GM19328 (cell line): ENCODE data around the gene NT5C1A.

Experiments used
- ATAC-seq: cut with Tn5 transposase; IDR thresholded peaks from one replicate; pipeline ENCODE4 v1.9.1; 2021; ENCODE audit warnings: mild to moderate bottlenecking, moderate library complexity; ENCODE audit not compliant: unreplicated experiment

NT5C1A gene

DNA sequence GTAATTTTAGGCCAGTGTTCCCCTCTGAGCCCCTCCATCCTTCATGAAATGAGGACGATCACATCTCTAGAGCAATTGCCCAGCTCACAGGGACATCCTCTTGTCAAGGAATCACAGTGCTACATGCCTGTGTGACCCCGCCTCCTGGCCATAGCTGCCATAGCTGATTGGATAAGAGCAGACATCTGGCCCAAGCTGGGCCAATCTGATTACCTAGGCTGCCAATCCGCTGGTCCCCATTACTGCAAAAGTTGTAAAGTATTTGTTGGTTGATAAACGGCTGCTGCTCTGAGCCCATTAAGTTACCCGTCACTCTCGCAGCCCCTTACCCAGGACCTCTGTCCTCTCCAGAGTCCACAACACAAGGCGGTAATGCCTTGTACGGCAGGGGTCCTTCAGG is 8.3 kb downstream of the NT5C1A start:
- no peak for ATAC-seq

DNA sequence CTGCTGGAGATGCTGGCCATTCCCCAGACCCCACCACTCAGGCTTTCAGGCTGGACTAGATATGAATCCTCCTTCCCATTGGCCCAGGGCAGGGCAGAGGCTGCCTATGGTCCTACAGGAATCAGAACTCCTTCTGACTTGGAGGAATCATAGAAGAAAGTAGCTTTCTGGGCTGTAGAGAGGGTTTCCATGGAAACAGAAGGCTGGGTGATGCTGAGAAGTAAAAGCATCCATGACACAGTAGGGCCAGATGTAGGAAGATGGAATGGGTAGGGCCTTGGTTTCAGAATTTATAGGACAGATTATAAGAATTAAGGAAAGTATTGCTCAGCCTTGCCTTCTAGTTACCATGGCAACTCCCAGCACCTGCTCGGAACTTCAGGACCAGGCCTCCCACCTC is 9.0 kb downstream of the NT5C1A start:
- no peak for ATAC-seq

DNA sequence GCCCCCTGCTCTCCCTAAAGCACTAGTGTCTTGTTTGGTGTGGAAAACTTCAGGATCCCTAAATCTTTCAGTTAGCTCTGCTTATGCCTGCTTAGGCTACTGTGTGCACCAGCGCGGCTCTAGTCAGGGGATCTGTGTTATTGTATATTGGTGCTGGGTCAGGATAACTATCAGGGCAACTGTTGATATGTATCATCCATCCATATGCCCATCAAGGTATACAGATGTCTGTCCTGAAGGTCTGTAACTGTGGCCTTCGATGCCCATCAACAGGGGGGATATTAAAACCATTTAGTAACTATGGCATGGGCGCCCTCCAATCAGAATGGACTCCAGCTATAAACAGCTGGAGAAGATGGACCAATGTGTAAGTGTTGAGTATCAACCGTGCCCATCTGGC is 12.4 kb downstream of the NT5C1A start:
- ATAC-seq: no peak

DNA sequence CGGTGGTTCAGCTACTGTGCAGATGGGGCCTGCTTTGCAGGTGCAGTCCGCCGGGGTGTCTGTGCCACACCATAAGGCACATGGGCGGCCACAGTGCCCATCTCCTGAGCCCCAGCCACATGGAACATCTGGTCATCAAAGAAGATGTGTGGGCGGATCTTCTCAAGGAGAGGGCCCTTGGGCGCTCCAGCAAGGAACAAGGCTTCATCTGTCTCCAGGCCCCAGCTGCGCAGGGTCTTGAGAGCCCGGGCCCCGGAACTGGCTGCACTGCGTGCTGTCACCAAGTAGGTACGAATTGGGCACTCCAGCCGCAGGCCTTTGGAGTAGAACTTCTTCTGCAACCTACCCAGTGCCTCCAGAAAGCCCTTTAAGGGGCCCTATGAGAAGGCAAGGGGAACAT is 12.8 kb downstream of the NT5C1A start:
- no peak for ATAC-seq

DNA sequence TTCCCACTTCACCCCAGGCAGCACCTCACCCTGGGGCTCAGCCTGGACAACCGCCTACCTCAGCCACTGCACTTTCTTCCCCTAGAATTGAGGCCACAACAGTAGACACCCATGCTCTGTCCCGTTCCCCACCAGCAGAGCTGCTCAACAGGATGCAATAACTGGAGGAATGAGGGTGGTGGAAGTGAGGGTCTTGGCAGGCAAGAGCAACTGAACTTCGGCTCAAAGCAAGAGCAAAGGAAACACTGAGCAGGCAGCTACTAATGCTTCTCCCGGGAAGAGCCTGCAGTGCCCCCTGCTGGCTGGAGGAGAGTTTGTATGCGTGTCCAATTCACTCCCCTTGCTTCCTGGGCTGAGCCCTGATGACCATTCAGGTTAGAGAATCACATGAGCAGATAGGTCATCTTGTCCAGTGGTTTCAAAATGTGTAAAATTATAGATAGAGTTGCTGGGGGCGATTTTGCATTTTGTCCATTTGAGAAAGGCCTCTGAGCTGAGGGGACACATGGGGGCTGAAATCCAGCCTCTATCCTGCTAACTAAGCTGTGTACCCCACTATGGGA is 13.9 kb downstream of the NT5C1A start:
- ATAC-seq: no peak

DNA sequence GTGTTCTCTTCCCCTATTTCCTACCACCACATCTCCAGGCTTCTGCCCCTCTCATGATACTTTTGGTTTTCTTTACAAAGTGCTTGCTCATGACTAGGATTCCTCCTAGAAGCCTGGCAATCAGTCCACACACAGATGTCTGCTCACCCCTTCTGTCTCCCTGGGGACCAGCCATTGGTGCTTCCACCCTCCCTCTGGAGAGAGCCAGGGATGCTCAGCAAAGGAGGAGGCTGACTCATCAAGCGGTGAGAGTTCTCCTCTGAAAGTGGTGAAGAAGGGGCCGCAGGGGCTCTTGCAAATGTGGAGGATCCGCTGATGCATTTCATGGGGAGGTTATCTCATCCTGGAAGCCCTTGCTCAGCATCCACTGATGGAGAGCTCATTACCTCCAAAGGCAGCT is 14.5 kb downstream of the NT5C1A start:
- ATAC-seq: no peak

DNA sequence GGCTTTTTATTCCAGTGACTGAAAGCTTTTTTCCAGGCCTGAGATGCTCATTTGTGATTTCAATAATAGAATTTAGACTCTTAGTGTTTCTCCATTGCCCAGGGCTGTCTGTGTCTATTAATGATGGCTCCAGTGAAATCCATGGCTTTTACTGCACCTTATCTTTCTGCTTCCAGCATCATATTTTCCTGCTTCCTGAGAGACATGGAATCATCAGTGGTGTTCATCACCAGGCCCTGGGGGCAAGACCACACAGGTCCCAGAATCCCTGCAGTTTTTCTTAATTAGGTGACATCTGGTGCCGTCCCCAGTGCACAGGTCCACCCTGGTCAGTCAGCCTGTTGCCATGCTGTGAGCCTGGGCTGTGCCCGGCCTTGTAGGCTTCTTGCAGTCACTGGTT is 15.5 kb downstream of the NT5C1A start:
- no peak for ATAC-seq

DNA sequence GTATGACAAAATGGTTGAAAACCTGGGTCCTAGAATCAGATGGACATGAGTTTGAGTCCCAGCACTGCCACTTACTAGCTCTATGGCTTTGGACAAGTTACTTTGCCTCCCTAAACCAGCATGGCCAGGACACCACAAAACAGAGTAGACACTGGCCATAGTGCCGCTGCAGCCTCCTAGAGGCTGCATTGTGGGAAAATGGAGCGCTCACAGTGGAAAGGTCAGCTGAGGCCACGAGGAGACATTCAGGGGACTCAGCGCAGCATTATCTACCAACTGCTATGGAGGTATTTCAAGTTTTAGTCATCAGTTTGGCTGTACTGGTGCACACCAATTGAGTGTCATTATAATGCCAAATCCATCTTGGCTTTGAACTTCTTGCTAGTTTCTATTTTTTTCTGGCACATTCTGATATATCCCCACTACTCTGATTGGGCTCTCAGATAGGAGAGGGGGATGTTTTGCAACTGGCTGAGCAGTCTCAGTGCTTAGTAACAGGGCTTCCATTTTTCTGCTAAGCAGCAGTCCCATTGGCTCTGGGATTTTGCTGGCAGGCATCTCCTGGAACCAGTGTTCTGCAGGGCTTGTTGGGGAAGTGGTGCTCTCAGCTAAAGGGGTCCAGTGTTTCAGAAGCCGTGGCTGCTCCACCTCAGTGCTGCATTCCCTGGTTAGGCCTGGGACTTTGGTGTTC is 16.2 kb downstream of the NT5C1A start:
- no peak for ATAC-seq

DNA sequence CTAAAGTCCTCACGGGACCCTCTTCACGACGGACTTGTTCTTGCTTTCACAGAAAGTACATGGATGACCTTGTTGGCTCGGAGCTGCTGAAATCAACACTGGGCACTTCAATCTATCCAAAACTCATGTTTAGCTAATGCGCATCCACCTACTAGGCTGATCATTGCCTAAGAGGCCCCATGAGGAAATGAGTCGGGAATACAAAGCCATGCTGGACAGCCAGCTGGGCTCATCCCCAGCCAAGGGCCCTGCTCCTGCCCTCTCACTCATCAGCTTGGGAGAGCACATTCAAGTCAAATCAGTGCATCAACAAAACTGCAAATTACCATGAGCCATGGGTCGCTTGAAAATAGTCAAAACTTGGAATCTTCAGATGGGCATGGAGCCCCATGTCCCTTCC is 17.6 kb downstream of the NT5C1A start:
- no peak for ATAC-seq

DNA sequence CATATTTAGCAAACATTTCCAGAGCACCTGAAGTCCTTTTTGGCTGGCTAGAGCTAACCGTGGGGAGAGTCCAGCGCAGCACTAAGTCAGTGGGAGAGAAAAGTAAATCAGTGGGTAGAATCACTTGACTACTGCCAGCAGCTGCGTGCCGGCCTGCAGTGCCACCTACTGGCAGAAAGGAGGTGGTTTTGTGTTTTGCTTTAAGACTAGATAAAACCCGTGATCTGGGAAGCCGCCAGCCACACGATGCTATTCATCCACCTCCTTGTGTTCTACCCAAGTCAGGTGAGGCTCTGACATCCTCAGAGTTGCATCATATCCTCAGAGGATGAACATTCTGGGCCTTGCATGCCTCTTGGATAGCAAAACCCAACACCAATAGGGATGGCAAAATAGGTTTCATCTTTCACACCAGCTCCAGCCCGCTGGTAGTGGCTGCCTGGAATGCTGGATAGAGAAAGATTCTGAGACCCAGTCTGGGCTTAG is 18.3 kb downstream of the NT5C1A start:
- ATAC-seq: no peak

DNA sequence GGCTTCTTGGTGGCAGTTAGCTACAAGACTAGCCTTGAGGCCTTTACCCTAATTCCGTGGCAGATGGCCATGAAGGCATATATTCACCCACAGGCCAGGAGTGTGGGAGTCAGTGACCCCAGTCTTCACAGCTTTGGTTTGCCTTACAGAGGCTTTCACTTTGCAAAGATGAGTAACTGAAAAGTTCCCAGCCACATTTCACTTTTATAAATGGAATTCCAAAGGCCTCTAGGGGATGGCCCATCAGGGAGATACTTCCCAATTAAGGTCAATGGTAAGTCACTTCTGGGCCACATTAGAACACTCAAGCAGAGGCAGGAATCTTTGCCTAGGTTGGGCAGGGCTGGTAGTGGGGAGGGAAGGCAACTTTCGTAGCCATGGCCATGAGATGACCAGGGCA is 19.4 kb downstream of the NT5C1A start:
- ATAC-seq: no peak

DNA sequence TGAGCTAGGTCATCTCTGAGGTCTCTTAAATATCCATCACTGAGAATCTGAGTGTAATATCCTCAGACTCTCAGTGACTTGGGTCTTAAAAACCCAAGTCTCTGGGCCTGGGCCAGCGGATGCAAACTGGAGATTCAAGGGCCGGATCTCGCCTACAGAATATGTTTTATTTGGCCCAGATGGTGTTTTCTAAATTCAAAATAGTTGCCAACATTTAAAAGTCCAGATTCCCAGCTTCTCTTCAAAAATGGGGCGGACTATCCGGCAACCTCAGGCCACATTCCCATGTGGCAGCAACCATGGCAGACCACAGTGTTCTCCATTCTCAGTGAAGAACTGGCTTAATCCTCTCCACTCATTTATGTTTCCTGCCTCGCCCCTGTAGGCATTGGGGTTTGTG is 19.8 kb downstream of the NT5C1A start:
- ATAC-seq: no peak

DNA sequence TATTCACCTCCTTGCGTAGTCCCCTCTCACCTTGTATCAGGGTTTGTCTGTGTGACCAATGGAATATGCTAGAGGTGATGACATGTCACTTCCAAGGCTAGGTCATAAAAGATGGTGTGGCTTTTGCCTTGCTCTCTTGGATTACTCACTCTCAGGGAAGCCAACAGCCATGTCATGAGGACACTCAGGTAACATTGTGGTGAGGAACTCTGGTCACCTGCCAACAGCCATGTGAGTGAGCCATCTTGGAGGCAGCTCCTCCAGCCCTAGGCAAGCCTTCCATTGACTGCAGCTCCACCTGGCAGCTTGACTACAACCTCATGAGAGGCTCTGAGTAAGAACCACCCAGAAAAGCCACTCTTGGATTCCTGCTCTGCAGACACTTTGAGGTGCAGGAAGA is 21.5 kb downstream of the NT5C1A start:
- ATAC-seq: no peak

DNA sequence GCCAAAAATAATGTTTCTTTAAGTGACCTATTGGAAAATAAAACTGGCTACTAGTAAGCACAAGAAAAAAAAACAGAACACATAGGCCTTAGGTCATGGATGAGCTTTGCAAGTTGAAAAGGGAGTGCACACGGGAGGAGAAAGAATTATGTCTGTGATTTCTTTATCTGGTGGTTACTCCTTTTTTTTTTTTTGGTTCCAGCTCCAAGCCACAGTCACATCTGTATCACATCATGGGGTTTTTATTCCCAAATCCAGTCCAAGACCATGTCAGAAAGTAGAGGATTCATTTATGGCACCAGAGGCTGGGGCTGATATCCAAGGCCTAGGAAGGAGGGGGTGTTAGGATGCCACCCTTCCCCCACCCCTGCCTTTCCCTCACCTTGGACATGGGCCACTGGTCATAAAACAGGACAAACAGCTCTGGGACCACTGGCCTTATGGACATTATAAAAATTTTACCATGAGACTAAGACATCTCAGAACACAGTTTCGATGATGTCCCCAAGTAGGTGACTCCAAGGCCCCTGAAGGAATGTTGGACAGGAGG is 22.2 kb downstream of the NT5C1A start:
- no peak for ATAC-seq

DNA sequence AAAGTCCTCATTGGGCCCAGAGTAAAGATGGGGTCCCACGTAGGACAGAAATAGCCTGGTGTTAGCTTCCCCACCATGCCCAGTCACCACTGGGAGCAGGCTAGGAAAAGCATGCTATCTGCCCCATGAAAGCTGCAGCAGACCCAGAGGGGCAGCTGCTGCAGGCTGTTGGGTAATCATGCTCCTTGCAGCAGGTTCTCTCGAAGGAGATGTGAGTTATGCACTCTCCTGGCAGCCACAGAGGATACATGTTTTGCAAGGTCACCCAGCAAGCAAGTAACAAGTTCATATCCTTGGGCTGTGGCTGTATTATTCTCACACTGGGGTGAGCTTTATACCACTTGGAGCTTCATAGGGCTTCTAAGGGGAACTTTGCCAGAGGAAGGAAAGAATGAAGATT is 23.4 kb downstream of the NT5C1A start:
- no peak for ATAC-seq

DNA sequence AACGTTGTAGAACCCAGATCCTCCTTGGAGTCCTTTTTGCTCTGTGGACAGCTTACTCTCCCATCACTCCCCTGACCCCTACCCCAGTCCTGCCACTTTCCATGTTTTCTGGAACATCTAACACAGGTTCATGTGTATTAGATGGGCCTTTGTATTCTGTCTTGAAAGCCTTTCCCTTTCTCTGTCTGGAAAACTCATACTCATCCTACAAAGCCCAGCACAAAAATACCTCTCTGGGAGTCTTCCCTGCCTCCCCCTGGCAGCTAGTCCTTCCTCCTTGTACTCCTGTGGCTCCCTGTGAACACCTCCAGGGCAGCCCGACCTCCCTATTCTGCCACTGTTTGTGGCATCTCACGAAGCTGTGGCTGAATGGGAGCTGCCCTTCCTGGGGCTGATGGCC is 24.7 kb downstream of the NT5C1A start:
- ATAC-seq: no peak

DNA sequence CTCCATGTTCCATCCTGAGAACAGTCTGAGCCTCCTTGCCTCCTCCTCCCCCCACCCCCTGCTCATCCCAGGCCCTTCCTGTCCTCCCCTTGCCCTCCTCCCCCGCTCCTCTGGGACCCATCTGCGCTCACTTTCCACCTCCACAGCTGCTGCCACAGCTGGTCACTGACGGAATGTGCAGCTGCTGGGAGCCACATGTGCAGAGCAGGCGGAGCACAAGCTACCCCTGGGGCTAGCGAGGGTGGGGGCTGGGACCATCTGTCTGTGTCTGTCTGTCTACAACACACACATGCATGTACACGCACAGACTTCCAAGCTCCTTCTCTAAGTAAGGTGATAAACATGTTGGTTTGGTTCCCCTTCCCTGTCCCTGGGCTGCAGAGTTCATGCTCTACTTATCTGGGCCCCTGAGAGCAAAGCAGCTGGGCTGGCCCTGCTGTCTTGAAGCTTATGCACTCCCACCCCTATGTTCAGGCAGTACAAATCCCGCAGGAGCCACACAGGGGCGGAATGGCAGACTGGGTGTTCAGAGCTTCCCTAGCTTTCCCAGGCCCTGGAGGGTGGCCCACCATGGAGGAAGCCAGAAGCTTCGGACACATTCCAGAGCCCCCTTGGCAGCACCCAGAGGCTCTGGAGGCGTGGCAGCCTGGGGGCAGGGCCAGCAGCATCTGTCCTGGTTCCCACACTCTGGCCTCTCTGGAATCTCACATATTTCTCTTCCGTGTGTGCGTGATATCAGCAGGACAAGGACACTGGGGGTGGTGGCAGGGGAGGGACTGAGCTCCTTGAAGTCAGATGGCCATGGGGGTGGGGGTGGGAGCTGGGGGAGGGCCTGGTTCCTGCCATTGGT is 25.4 kb downstream of the NT5C1A start:
- no peak for ATAC-seq

DNA sequence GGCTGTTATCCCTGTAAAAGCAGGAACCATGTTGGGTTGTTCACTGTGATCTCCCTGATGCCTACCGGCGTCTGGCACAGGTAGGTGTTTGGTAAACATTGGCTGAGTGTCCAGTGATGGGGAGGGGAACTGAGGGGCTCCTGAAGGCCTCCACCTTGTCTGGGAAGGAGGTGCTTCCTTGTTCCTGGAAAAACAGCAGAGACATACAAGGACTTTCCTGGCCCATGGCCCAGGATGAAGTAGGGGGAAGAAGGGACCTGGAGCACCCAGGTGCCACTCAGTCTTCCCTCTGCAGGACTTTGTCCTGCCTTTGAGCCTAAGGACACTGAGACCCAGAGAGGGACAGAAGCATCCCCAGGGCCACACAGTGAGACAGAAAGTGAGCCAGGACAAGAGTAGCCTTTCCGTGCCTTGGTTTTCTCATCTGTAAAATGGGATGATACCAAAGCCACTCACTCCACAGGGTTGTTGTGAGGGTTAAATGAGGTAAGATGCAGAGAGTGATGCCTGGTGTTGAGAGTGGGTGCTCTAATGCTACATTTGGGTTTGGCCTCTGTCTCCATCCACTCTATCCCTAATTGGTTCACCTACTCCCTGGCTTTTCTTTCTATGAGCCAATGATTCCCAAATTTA is 26.4 kb downstream of the NT5C1A start:
- no peak for ATAC-seq

DNA sequence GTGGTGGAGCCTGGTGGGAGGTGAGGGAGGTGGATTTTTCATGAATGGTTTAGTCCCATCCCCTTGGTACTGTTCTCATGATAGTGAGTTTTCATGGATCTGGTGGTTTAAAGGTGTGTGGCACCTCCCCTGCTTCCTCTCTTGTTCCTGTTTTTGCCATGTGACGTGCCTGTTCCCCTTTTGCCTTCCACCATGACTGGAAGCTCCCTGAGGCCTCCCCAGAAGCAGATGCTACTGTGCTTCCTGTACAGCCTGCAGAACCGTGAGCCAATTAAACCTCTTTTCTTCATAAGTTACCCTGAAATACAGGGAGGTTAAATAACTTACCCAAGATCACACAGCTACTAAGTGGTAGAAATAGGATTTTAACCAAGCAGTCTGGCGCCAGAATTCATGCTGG is 28.2 kb downstream of the NT5C1A start:
- ATAC-seq: no peak

DNA sequence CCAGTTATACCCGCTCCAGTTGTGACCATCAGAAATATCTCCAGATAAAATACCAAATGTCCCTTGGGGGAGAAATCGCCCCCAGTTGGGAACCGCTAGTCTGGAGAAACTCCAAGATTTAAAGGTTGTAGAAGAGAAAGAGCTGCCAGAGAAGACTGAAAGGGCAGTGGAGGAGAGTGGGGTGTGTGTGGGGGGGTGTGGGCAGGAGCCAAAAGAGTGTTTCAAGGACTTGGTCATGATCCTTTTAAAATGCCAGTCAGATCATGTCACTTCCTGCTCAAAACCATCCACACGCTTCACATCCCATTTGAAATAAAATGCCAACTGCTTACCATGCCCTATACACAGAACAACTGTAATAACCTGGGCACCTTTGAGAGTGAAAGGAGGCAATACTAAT is 29.1 kb downstream of the NT5C1A start:
- ATAC-seq: no peak

DNA sequence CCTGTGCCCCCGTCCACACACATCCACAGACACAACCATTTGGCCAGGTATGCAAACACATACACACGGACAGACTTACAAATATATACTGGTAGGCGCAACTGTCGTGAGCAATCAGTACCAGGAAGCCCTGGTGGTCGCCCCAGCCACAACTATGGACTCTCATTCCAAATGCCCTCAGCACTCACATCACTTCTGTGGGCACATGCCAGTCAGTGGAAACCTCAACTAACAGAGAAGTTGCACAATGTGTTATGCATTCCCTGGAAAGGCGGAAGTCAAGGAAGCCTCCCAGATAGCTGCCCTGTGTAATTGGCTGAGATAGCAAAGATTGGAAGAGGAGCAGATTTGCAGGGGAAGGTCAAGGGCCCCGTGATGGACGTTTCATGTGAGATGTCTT is 31.0 kb downstream of the NT5C1A start:
- ATAC-seq: no peak
